ENCODE measurements around the gene HBA2. TPM values are rescaled to one million over a fixed set of nuclear protein-coding genes. Genes with fewer than 3 reads are reported as not detected.
A peak's percentile ranks its signal among the peaks of the same experiment; 100 is the strongest.
"Not testable (repeated sequence)": the region's sequence is repeated elsewhere in the genome, so short reads cannot be mapped to it uniquely, and the experiment has no call there.

HBA2 gene
- polyA plus RNA-seq, 3 donors = 2.8 to 193 (median 158) TPM

- H3K27ac ChIP-seq (ENCODE audit: low read depth in 1 of 2, low read length in 2 of 2) = no peak overlapping the region
- Mint-ChIP-seq H3K27me3 (ENCODE audit: low read depth in 3 of 3) (peaks cover 55 to 71% (median 66%) of the 10 kb centered on the region in 3 donors), H3K4me3 (peak overlapping the region in 1 of 2 donors; percentile 28), H3K36me3 (peaks cover 5% of the 10 kb centered on the region in 2 donors), H3K27ac (peak overlapping the region in 1 of 7 donors; percentile 63), H3K4me1 (peaks cover 7% of the 10 kb centered on the region), H3K9me3 (peaks cover 0 to 7% (median 2%) of the 10 kb centered on the region in 7 donors)
- peaks cover 17 to 36% of the 10 kb centered on the region in 2 donors for H3K27me3 ChIP-seq (ENCODE audit: control insufficient read depth in 2 of 2, insufficient read depth in 2 of 2, low read length in 2 of 2)
- H3K79me2 ChIP-seq (ENCODE audit: insufficient read depth, low read length) = no peaks in the 10 kb centered on the region
- DNase-seq = no peak
- H3K9me3 ChIP-seq (replicated peaks in 1 of 2; ENCODE audit: control insufficient read depth in 1 of 2, insufficient read depth in 1 of 2, low read length in 2 of 2) = peaks cover 0 to 3% of the 10 kb centered on the region in 2 donors
- H3K4me1 ChIP-seq (ENCODE audit: control insufficient read depth in 1 of 2, insufficient read depth in 2 of 2, low read length in 2 of 2) = peaks cover 7% of the 10 kb centered on the region in 2 donors
- no peaks in the 10 kb centered on the region for H4K20me1 ChIP-seq (ENCODE audit: insufficient read depth, low read length)
- no peak overlapping the region for H2AFZ ChIP-seq (ENCODE audit: insufficient read depth, low read depth, low read length, poor library complexity, severe bottlenecking)
- no peak overlapping the region for H3K4me2 ChIP-seq (replicated peaks; ENCODE audit: extremely low read depth, low read length, poor library complexity, severe bottlenecking)
- WGBS (ENCODE audit: insufficient coverage) = 80% methylated on average over 5 of the region's 6 CpGs
- no peaks in the 10 kb centered on the region for H3K36me3 ChIP-seq (replicated peaks in 1 of 2; ENCODE audit: control insufficient read depth in 1 of 2, insufficient read depth in 2 of 2, low read length in 2 of 2)
- H3K9ac ChIP-seq (ENCODE audit: insufficient read depth, low read length, poor library complexity, severe bottlenecking) = no peak overlapping the region
- no peak overlapping the region for H3K4me3 ChIP-seq (replicated peaks in 1 of 3; ENCODE audit: low read depth in 2 of 3, low read length in 3 of 3)
- no peak for TF ChIP-seq CTCF (IDR thresholded peaks at IDR 0.05)
- intact Hi-C loops (cut with micrococcal nuclease) = no loop called here
Measured at GRCh38 chr16:159136-159849, 13.4 kb upstream of the HBA2 start.

- H3K27ac ChIP-seq (ENCODE audit: low read depth in 1 of 2, low read length in 2 of 2); H3K4me3 Mint-ChIP-seq; H3K27ac Mint-ChIP-seq; H3K36me3 ChIP-seq (replicated peaks in 1 of 2; ENCODE audit: control insufficient read depth in 1 of 2, insufficient read depth in 2 of 2, low read length in 2 of 2); intact Hi-C loops (cut with micrococcal nuclease); H3K9me3 Mint-ChIP-seq; H3K36me3 Mint-ChIP-seq; H3K4me2 ChIP-seq (replicated peaks; ENCODE audit: extremely low read depth, low read length, poor library complexity, severe bottlenecking); H3K9me3 ChIP-seq (replicated peaks in 1 of 2; ENCODE audit: control insufficient read depth in 1 of 2, insufficient read depth in 1 of 2, low read length in 2 of 2); DNase-seq; H4K20me1 ChIP-seq (ENCODE audit: insufficient read depth, low read length); H3K4me3 ChIP-seq (replicated peaks in 1 of 3; ENCODE audit: low read depth in 2 of 3, low read length in 3 of 3); H3K4me1 ChIP-seq (ENCODE audit: control insufficient read depth in 1 of 2, insufficient read depth in 2 of 2, low read length in 2 of 2); H2AFZ ChIP-seq (ENCODE audit: insufficient read depth, low read depth, low read length, poor library complexity, severe bottlenecking); H3K9ac ChIP-seq (ENCODE audit: insufficient read depth, low read length, poor library complexity, severe bottlenecking); H3K79me2 ChIP-seq (ENCODE audit: insufficient read depth, low read length); H3K4me1 Mint-ChIP-seq: not testable (repeated sequence)
- H3K27me3 Mint-ChIP-seq (ENCODE audit: low read depth in 3 of 3) = peaks cover 51 to 66% (median 61%) of the 10 kb centered on the region in 3 donors
- WGBS (ENCODE audit: insufficient coverage) = 75% methylated on average over 8 of the region's 20 CpGs
- peaks cover 13 to 30% of the 10 kb centered on the region in 2 donors for H3K27me3 ChIP-seq (ENCODE audit: control insufficient read depth in 2 of 2, insufficient read depth in 2 of 2, low read length in 2 of 2)
Measured at GRCh38 chr16:160242-160641, 12.4 kb upstream of the HBA2 start.
